Retinal pigment epithelial cell (primary cell): ENCODE results near the gene RPH3AL.
A peak's percentile ranks its signal among the peaks of the same experiment; 100 is the strongest.

Experiments used
- DNase-seq: peaks from one replicate; pipeline ENCODE4 v3.0.0-alpha.2; 2010; ENCODE audit warnings: low read depth
- H3K4me3 ChIP-seq: 2 replicates; pipeline ENCODE4 v1.5.1; 2011; ENCODE audit warnings: mild to moderate bottlenecking, low read length, control low read depth, moderate library complexity
- CTCF ChIP-seq: conservative IDR thresholded peaks from 2 replicates; pipeline ENCODE4 v1.5.1; 2011; ENCODE audit warnings: low read depth, low read length, control low read depth, inconsistent platforms

Gene RPH3AL

GRCh38 chr17:385178-385835 lies 32.7 kb upstream of the RPH3AL start:
- H3K4me3 ChIP-seq = peak overlapping the region; percentile 23
- no peak for TF ChIP-seq CTCF
- no peak for DNase-seq

- H3K4me3 ChIP-seq = no peak overlapping the region
- no peak for DNase-seq
- TF ChIP-seq CTCF = no peak
Observed at GRCh38 chr17:384622-385177, 32.1 kb upstream of the RPH3AL start.

GRCh38 chr17:383771-384621 lies 31.4 kb upstream of the RPH3AL start:
- no peak for TF ChIP-seq CTCF
- no peak overlapping the region for H3K4me3 ChIP-seq
- DNase-seq = no peak

GRCh38 chr17:382644-383533 lies 30.3 kb upstream of the RPH3AL start:
- peak; percentile 6 for DNase-seq
- no peak for TF ChIP-seq CTCF
- no peak overlapping the region for H3K4me3 ChIP-seq

- no peak for DNase-seq
- H3K4me3 ChIP-seq = no peak overlapping the region
- TF ChIP-seq CTCF = no peak
Observed at GRCh38 chr17:381941-382643, 29.5 kb upstream of the RPH3AL start.

GRCh38 chr17:381516-381915 lies 28.9 kb upstream of the RPH3AL start:
- no peak for TF ChIP-seq CTCF
- no peak overlapping the region for H3K4me3 ChIP-seq
- no peak for DNase-seq
